ENCODE measurements around the gene CES3. TPM values are rescaled to one million over a fixed set of nuclear protein-coding genes. Genes with fewer than 3 reads are reported as not detected.

CES3 gene
- polyA plus RNA-seq, 1 experiment = 0.12 TPM

DNA sequence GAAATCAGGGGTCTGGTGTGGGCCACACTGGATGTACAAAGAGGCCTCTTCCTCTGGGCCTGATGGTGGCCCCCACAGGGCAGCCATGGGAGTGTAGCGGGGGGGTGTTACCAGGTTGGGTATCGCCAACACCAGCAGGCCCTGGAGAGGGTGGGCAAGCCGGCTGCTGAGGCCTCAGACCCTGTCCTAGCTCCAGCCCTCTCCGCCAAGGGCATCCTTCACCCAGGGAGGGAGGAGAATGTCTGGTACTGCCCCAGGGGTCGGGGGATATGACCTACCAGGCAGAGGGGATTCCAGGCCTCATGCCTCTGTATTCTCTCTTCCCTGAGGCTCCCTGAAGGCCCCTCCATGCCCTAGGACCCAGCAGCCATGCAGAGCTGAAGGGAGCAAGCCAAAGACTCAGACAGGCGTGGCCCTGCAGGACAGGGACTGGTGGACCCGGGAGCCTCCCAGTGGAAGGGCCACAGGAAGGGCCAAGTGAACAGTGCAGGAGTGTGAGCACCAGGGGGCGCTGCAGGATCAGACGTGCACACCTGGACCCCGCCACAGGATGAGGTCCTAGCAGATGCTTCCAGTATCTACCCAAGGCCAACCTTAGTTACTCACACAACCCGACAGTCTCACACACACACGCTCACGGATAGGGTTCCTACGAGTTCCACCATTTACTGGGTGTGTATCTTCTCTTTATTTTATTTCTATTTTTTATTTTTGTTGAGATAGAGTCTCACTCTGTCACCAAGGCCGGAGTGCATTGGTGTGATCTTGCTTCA lies 16.5 kb downstream of the CES3 start:
- peak; percentile 94 for TF ChIP-seq CTCF (IDR thresholded peaks at IDR 0.05; ENCODE audit: low read depth, low read length)
- POLR2A ChIA-PET = no interaction called here
- peak; percentile 56 for DNase-seq (ENCODE audit: low read depth, low spot score)

DNA sequence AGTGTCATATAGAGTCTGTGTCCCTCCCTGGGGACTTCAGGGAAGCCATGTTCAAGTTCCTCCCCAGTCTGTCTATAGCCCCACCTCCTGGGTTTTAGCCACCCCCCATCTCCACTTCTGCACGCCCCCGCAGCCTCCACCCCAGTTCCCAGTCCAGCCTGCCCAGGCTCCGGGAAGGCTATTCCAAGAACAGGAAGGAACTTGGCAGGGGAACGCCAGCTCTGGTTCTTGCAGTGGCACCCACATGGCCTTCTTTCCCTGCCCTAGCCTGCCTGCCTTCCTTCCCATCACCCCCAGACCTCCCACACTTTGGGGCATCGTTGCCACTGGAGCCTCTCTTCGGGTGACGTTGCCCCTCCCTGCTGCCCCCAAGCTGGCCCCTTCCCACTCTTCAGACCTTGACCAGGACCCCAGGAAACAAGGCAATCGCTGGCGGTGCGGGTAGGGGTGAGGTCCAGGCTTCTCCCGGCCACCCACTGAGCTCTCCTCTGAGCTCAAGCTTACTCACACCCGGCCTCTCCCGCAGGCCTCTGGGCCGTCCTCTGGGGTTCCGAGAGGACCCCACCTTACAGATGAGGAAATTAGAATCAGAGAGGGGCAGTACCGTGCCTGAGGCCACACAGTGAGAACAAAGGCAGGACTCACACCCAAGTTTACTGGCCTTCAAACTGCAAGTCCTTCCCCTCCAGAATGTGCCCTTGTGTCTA lies 18.1 kb downstream of the CES3 start:
- H3K27ac ChIP-seq (ENCODE audit: low read depth, low read length) = no peak overlapping the region
- H3K9me3 ChIP-seq (ENCODE audit: control insufficient read depth, insufficient read depth, low read length) = no peaks in the 10 kb centered on the region
- POLR2A ChIA-PET = no interaction called here
- no peak for TF ChIP-seq CTCF (IDR thresholded peaks at IDR 0.05; ENCODE audit: low read depth, low read length)
- CTCF ChIA-PET = interaction anchor here (0.6 to 3.3 kb wide), 7 partner anchors 25 to 338 kb away, joined by 3 to 39 read pairs (median 8); no protein-coding TSS in a partner anchor
- no peaks in the 10 kb centered on the region for H3K27me3 ChIP-seq (ENCODE audit: control insufficient read depth, insufficient read depth, low read length)
- DNase-seq (ENCODE audit: low read depth, low spot score) = no peak
- no peak overlapping the region for H3K4me3 ChIP-seq (ENCODE audit: low read depth, low read length)

More for the DNA sequence above, 16.5 kb downstream of the CES3 start:
- CTCF ChIA-PET = interaction anchor here (0.6 to 3.3 kb wide), 15 partner anchors 13 to 208 kb away, joined by 3 to 39 read pairs (median 4); no protein-coding TSS in a partner anchor
- Histone ChIP-seq H3K27ac (ENCODE audit: low read depth, low read length) (no peak overlapping the region), H3K27me3 (ENCODE audit: control insufficient read depth, insufficient read depth, low read length) (no peaks in the 10 kb centered on the region), H3K4me3 (ENCODE audit: low read depth, low read length) (no peak overlapping the region), H3K9me3 (ENCODE audit: control insufficient read depth, insufficient read depth, low read length) (no peaks in the 10 kb centered on the region)

DNA sequence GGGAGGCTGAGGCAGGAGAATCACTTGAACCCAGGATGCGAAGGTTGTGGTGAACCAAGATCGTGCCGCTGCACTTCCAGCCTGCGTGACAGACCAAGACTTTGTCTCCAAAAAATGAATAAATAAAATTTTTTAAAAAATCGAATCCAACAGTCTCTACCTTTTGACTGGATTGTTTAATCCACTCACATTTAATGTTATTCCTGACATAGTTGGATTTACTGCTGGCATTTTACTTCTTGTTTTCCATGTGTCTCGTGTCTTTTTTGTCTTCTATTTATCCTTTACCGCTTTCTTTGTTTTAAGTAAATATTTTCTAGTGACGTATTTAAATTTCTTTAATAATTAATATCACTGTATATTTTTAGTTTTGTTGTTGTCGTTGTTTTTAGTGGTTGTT lies 22.0 kb downstream of the CES3 start:
- CTCF ChIA-PET = interaction anchor here (0.6 to 2.5 kb wide), 4 partner anchors 35 to 767 kb away, joined by 7 to 12 read pairs (median 8); no protein-coding TSS in a partner anchor

DNA sequence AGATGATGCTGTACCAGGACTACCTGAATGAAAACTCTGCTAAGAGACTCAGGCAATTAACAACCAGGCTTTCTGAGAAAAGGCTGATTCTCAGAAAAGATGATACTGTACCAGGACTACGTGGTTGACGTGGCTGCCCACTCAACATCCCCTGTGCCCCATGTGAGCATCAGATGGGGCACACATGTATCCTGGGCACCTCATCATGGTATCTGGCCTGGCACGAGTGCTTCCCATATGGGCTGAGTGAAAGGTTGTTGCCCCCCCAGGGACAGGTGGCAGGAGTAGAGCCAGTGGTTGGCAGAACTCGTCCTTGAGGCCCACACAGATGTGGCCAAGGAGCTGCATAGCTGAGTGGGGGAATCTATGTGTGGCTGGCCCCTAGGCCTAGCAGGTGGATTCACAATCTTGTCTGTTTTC lies 23.8 kb downstream of the CES3 start:
- no peak for DNase-seq (ENCODE audit: low read depth, low spot score)
- Histone ChIP-seq H3K27me3 (ENCODE audit: control insufficient read depth, insufficient read depth, low read length) (peaks cover 2% of the 10 kb centered on the region), H3K27ac (ENCODE audit: low read depth, low read length) (no peak overlapping the region), H3K4me3 (ENCODE audit: low read depth, low read length) (no peak overlapping the region), H3K9me3 (ENCODE audit: control insufficient read depth, insufficient read depth, low read length) (no peaks in the 10 kb centered on the region)
- no peak for TF ChIP-seq CTCF (IDR thresholded peaks at IDR 0.05; ENCODE audit: low read depth, low read length)
- POLR2A ChIA-PET = no interaction called here
- CTCF ChIA-PET = interaction anchor here (0.8 to 2.5 kb wide), 4 partner anchors 15 to 170 kb away, joined by 3 to 12 read pairs (median 6); no protein-coding TSS in a partner anchor

More for the DNA sequence above, 22.0 kb downstream of the CES3 start:
- Histone ChIP-seq H3K9me3 (ENCODE audit: control insufficient read depth, insufficient read depth, low read length) (no peaks in the 10 kb centered on the region), H3K4me3 (ENCODE audit: low read depth, low read length) (no peak overlapping the region), H3K27me3 (ENCODE audit: control insufficient read depth, insufficient read depth, low read length) (no peaks in the 10 kb centered on the region), H3K27ac (ENCODE audit: low read depth, low read length) (no peak overlapping the region)
- no peak for DNase-seq (ENCODE audit: low read depth, low spot score)
- POLR2A ChIA-PET = no interaction called here
- no peak for TF ChIP-seq CTCF (IDR thresholded peaks at IDR 0.05; ENCODE audit: low read depth, low read length)

- Histone ChIP-seq H3K9me3 (ENCODE audit: control insufficient read depth, insufficient read depth, low read length) (no peaks in the 10 kb centered on the region), H3K4me3 (ENCODE audit: low read depth, low read length) (no peak overlapping the region), H3K27ac (ENCODE audit: low read depth, low read length) (no peak overlapping the region), H3K27me3 (ENCODE audit: control insufficient read depth, insufficient read depth, low read length) (peaks cover 2% of the 10 kb centered on the region)
- ChIA-PET POLR2A (no interaction called here), CTCF (no interaction called here)
- no peak for DNase-seq (ENCODE audit: low read depth, low spot score)
- no peak for TF ChIP-seq CTCF (IDR thresholded peaks at IDR 0.05; ENCODE audit: low read depth, low read length)
Measured at GRCh38 chr16:66986559-66986958, 25.5 kb downstream of the CES3 start.
